Measurements from ENCODE around the gene GGT1. TPM values are rescaled to one million over a fixed set of nuclear protein-coding genes. Genes with fewer than 3 reads are reported as not detected.
A peak's percentile ranks its signal among the peaks of the same experiment; 100 is the strongest.
"Not testable (repeated sequence)": the region's sequence is repeated elsewhere in the genome, so short reads cannot be mapped to it uniquely, and the experiment has no call there.

Gene GGT1
- total and polyA plus RNA-seq, 2 donors (not counting 3 experiments of a cell fraction or from before 2014, with no cell fraction given) = 1.8 to 2.0 TPM

- no peak overlapping the region for H3K27ac ChIP-seq (ENCODE audit: insufficient read depth, low read depth, low read length)
- DNase-seq (ENCODE audit: low read depth, low spot score) (no peak), FAIRE-seq (peak; percentile 55)
- dilution Hi-C loops (cut with MboI; ENCODE audit: extremely low pct_ligation_motif_present, low sequenced_read_pairs) (no loop called here), intact Hi-C loops (cut with micrococcal nuclease) (no loop called here)
- no peak overlapping the region for H3K4me2 ChIP-seq (ENCODE audit: insufficient read depth, low read length)
- peaks cover 7% of the 10 kb centered on the region for H3K4me1 ChIP-seq (ENCODE audit: control insufficient read depth, extremely low read depth, insufficient read depth, low read length)
- no peaks in the 10 kb centered on the region for H3K27me3 ChIP-seq (ENCODE audit: control insufficient read depth in 2 of 2, insufficient read depth in 2 of 2, low read length in 2 of 2)
- H4K20me1 ChIP-seq (replicated peaks; ENCODE audit: control insufficient read depth, extremely low read depth, insufficient read depth, low read length) = no peaks in the 10 kb centered on the region
- no TSS peak for BruUV-seq (replicated peaks)
- TF ChIP-seq POLR2A (IDR thresholded peaks at IDR 0.05; ENCODE audit: low read depth, low read length) = no peak
- TF ChIP-seq JUN (IDR thresholded peaks at IDR 0.05; ENCODE audit: borderline replicate concordance, insufficient read depth, insufficient read length, low read depth) = no peak
- no peak for TF ChIP-seq CTCF (IDR thresholded peaks at IDR 0.05; ENCODE audit: extremely low read depth in 1 of 2, insufficient read depth in 1 of 2, low read depth in 1 of 2, low read length in 2 of 2)
- no peaks in the 10 kb centered on the region for H3K36me3 ChIP-seq (ENCODE audit: control insufficient read depth in 2 of 2, extremely low read depth in 1 of 2, insufficient read depth in 2 of 2, low read length in 2 of 2)
- no peak overlapping the region for H3K4me3 ChIP-seq (replicated peaks in 1 of 3; ENCODE audit: insufficient read depth in 1 of 3, low read depth in 1 of 3, low read length in 3 of 3)
- no peak overlapping the region for H3K9ac ChIP-seq (replicated peaks; ENCODE audit: extremely low read depth, insufficient read depth, low read length)
- ChIA-PET POLR2A (no interaction called here), CTCF (no interaction called here)
- H3K9me3 ChIP-seq (replicated peaks; ENCODE audit: control insufficient read depth, insufficient read depth, low read length) = no peaks in the 10 kb centered on the region
- H3K9me1 ChIP-seq (replicated peaks; ENCODE audit: control insufficient read depth, extremely low read depth, insufficient read depth, low read length) = no peaks in the 10 kb centered on the region
- H2AFZ ChIP-seq (ENCODE audit: low read depth, low read length) = no peak overlapping the region
- H3K79me2 ChIP-seq (ENCODE audit: control insufficient read depth, insufficient read depth, low read length) = no peaks in the 10 kb centered on the region
Observed at GRCh38 chr22:24601217-24602104, 1.5 kb upstream of the GGT1 start.

GRCh38 chr22:24602105-24602749 lies 766 bp upstream of the GGT1 start:
- FAIRE-seq; H2AFZ ChIP-seq (ENCODE audit: low read depth, low read length); intact Hi-C loops (cut with micrococcal nuclease); BruUV-seq (replicated peaks); H3K4me1 ChIP-seq (ENCODE audit: control insufficient read depth, extremely low read depth, insufficient read depth, low read length); H3K36me3 ChIP-seq (ENCODE audit: control insufficient read depth in 2 of 2, extremely low read depth in 1 of 2, insufficient read depth in 2 of 2, low read length in 2 of 2); POLR2A ChIA-PET; H3K9me1 ChIP-seq (replicated peaks; ENCODE audit: control insufficient read depth, extremely low read depth, insufficient read depth, low read length); H4K20me1 ChIP-seq (replicated peaks; ENCODE audit: control insufficient read depth, extremely low read depth, insufficient read depth, low read length); H3K9me3 ChIP-seq (replicated peaks; ENCODE audit: control insufficient read depth, insufficient read depth, low read length); H3K27ac ChIP-seq (ENCODE audit: insufficient read depth, low read depth, low read length); H3K9ac ChIP-seq (replicated peaks; ENCODE audit: extremely low read depth, insufficient read depth, low read length); CTCF ChIA-PET; H3K79me2 ChIP-seq (ENCODE audit: control insufficient read depth, insufficient read depth, low read length); DNase-seq (ENCODE audit: low read depth, low spot score); dilution Hi-C loops (cut with MboI; ENCODE audit: extremely low pct_ligation_motif_present, low sequenced_read_pairs); H3K4me3 ChIP-seq (replicated peaks in 1 of 3; ENCODE audit: insufficient read depth in 1 of 3, low read depth in 1 of 3, low read length in 3 of 3); H3K27me3 ChIP-seq (ENCODE audit: control insufficient read depth in 2 of 2, insufficient read depth in 2 of 2, low read length in 2 of 2); H3K4me2 ChIP-seq (ENCODE audit: insufficient read depth, low read length): not testable (repeated sequence)
